Stimulated activated CD8-positive, alpha-beta memory T cell treated with anti-CD3 and anti-CD28 coated beads, Interleukin-12 subunit alpha, Interleukin-12 subunit beta, amount 100 ng/mL, for 4 hours (primary cell): Measurements from ENCODE around the gene JARID2.

ENCODE experiments used
- DNase-seq: peaks from one replicate; pipeline ENCODE4 v3.0.0-alpha.2; 2020; ENCODE audit warnings: low read depth

JARID2 gene

GRCh38 chr6:15335385-15335784, 89.5 kb downstream of the JARID2 start:
- DNase-seq: no peak

DNA sequence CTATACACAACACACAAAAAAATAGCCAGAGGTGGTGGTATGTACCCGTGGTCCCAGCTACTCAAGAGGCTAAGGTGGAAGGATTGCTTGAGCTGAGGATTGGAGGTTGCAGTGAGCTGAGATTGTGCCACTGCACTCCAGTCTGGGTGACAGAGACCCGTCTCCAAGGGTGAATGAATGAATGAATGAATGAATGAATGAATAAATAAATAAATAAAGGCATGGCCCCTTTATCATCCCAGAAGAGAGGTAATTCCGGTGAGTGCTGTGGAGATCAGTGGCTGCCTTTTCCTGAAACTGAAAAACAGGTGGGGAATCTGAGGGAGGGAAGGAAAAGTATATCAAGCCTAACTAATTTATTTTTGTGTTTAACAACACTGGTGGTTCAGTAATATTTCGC, 90.0 kb downstream of the JARID2 start:
- DNase-seq: no peak

DNA sequence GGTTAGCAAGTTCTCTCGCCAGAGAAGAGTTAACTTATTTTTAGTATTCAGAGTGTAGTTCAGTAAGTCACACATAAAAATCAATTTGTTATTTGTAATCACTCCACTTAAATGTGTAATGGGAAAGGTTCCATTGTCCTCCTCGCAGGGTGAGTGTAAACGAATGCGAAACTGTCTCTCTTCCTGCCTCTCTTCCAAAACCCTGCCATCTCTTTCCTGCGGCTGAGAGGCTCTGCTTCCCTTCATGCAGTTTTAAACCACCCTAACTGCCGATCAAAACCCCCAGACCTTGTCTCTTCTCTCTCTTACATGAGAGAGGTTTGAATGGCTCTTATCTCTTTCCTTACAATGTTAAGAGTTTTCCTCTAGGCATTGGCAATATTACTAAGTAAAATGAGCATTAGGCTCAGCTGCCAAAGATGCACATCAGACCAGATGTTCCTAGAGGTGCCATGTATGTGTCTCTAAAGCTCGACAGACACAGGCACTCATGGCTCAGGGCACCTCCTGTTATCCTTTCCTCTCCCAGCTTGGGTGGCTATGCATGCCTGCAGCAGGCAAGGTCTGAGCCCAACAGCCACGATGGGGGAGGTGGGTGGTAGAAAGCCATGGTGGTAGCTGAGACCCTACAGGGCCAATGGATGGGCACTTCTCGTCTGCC, 91.2 kb downstream of the JARID2 start:
- no peak for DNase-seq

- DNase-seq: no peak
These were observed 91.7 kb downstream of the JARID2 start for GRCh38 chr6:15337582-15337981.

DNA sequence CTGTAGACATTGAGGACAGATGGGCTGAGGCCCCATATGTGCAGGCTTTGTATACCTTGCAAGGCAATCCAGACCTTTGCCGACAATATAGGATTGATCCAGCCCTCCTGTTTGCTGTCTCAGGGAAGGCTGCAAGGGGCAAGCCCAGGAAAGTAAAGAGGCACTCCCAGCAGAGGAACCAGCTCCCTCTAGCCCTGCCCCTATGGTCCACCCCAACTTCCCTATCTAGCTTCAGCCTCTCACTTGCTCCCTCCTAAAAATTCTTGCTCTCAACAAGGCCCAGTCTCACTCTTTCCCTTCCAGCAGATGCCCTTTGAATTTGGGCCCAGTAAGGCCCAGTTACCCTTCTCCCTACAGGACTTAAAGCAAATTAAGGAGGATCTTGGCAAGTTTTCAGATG, 92.6 kb downstream of the JARID2 start:
- DNase-seq: no peak

DNA sequence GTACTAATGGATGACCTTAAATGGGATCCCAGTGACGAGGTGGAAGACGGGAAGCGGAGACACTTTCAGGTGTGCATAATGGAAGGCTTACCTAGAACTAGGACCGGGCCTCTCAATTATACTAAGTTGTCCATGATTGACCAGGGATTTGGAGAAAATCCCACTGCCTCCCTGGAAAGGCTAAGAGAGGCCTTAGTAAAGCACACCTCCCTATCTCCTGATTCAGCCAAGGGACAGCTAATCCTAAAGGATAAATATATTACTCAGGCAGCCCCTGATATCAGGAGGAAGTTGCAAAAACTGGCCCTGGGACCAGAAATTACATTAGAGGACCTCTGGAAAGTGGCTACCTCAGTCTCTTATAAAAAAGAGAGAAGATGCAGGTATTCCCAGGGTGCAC, 93.2 kb downstream of the JARID2 start:
- no peak for DNase-seq

GRCh38 chr6:15340105-15340601, 94.3 kb downstream of the JARID2 start:
- DNase-seq: no peak

- no peak for DNase-seq
These were observed 94.9 kb downstream of the JARID2 start for GRCh38 chr6:15340775-15341174.

GRCh38 chr6:15341311-15342001, 95.6 kb downstream of the JARID2 start:
- DNase-seq: no peak

DNA sequence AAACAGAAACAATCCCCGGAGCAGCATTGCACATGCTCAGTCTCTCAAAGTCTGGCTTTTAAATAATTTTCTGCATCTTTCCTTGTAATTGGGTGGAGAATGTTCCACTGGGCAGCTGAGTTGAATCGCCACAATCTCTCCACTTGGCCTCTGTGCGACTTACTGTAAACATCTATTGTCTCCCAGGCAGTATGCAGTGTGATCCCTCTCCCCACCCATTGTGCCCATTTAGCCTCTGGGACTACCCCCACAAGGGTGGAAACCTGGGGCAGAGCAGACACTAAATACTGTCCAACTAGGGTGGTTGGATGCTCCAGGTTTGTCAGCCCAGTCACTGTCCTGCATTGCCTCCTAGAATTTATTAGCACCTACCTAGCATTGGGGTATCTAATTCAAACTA, 96.2 kb downstream of the JARID2 start:
- no peak for DNase-seq

DNA sequence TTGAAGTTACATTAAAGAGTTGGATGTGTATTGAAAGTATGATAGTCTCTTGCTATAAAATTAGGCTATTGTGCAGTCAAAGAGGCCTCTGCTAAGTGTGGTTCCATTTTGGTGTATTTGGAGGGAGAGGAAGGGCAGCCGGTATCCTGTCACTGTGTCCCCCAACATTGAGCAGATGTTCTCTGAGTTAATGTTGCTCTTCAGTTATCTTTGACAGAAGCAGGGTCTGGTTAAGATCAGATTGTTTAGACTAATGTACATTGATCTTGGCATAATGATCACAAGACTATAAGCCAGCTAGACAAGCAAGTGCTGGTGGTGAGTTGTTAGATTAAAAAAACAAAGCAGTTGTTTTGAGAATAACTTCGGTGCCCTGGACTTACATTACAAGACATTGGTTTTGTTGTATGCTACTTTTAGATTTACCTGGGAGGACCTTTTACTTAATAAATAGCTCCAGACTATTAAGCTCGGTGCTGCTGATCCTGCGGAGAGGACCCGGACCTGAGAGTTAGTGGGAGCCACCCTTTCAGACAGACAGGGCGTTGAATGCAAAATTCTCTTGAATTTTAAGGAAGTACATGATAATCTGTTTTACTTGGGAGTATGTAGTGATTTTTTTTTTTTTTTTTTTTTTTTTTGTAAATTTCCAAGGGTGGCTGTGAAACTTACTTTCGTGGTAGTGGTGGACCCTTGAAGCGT, 97.8 kb downstream of the JARID2 start:
- no peak for DNase-seq

DNA sequence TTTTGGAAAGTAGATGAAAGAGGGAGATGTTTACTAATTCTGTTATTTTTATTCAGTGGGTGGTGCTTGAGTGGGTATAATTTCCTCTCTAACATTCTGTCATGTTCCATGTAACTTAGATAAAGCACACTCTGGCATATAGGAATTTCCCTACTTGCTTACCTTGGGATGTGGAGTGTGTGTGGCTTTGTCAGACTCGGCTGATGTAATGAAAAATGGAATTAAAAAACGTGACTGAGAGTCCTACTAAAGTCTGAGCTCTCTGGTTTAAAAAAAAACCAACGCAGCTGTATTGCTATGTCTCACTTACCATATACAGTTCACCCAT, 98.3 kb downstream of the JARID2 start:
- no peak for DNase-seq

DNA sequence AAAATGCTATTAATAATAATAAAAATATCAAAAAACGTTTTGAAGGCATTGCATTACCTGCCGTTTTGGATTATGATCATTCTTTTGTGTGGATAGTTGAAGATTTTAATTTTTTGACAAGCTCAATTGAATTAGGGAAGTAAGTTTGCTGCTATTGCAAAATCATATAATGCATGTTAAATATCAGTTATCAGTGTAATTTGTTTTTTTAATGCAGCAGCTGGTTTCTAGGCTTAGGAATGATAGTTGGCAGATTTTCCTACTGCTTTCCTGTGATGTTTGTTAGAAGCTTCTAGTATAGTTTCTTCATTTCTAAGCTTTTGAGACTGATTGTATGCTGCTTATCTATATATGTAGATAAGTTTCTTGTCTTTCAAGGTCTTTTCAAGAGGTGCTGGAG, 99.0 kb downstream of the JARID2 start:
- no peak for DNase-seq

GRCh38 chr6:15346315-15346714, 100.4 kb downstream of the JARID2 start:
- DNase-seq: no peak

DNA sequence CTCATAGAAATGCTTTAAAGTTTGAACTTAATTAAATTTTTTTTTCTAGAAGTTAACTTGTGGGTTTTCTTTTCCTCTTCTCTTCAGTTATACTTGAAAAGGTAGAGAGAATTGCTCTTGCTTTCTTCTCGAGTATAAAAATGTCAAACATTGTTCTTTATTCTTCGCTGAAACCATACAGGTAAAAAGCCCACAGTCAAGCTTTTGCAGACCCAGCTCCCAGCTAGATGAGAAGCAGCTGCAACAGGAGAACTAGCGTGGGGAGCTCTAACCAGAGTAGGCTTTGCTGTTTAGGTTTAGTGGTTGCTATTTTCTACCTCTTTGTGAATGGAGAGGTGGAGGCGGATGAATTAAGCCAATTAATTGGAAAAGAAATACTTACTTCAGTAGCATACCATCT, 102.7 kb downstream of the JARID2 start:
- no peak for DNase-seq

GRCh38 chr6:15349379-15349778, 103.5 kb downstream of the JARID2 start:
- DNase-seq: no peak

GRCh38 chr6:15350386-15351083, 104.7 kb downstream of the JARID2 start:
- no peak for DNase-seq

DNA sequence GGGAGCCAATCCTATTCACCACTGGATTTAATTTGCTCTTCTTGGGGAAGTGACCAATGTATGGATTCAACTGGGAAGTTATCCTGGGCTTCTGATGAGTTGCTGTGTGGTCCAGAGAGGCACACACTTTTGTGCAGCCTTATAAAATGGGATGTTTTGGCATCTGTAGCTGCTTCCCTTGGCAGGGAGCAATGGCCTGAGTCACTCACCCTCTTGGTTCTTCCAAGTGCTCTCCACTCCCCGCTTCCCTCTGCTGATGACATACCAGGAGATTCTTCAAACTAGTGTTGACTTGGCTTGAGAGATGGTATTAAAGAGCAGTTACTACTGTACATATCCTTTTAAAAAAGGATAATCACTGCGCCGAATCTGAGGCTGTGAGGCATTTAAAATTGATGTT, 105.8 kb downstream of the JARID2 start:
- DNase-seq: no peak

DNA sequence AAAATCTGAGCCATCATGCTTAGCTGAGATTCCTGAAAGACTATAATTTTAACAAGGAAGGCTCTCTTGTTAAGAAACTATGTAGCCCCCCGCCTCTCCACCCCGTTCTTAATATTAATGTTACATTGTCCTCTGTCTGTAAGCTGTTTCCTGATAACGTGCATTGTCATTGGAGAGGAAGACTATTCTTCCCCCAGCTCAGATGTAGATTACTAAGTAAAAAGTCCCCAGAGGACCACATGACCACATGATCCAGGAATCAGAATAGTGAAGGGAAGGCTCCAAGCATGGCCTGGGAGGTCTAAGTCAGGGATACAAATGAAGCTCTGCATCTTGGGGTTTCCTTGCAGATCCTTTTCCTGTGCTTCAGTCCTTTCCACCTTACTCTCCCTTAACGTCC, 106.4 kb downstream of the JARID2 start:
- DNase-seq: no peak

GRCh38 chr6:15352845-15353244, 107.0 kb downstream of the JARID2 start:
- DNase-seq: no peak

DNA sequence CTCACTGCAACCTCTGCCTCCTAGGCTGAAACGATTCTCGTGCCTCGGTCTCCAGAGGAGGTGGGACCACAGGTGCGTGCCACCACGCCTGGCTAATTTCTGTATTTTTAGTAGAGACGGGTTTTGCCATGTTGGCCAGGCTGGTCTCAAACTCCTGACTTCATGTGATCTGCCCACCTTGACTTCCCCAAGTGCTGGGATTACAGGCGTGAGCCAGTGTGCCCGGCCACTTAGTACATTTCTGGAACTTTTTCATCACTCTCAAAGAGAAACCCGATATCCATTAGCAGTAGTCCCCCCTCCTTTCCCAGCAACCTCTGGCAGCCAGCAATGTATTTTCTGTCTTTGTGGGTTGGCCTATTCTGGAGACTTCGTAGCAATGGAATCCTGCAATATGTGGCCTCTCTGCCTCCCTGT, 109.8 kb downstream of the JARID2 start:
- no peak for DNase-seq

GRCh38 chr6:15356179-15356578, 110.3 kb downstream of the JARID2 start:
- DNase-seq: no peak

DNA sequence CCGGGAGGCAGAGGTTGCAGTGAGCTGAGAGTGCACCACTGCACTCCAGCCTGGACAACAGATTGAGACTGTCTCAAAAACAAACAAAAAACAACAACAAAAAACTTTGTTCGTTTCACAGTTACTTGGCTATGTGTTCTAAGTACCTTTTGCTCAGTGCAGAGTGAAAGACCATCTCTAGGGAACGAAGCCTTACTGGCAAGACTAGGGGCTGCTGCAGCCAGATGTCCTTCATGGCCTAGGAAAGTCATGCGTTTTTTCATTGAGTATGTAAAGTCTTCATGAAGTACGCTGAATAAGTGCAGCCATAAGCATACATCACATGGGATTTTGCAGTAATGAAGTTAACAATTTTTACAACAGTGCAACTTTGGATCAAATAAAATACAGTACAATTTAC, 111.1 kb downstream of the JARID2 start:
- no peak for DNase-seq
